NCI-H1694 (cell line): Measurements from ENCODE around the gene IFT88.

ENCODE experiments used
- DNase-seq: peaks from one replicate; lab custom pipeline; 2025; lab: John Stamatoyannopoulos, UW

The IFT88 gene

GRCh38 chr13:20566468-20566897 is 474 bp upstream of the IFT88 start:
- peak; percentile 34 for DNase-seq

GRCh38 chr13:20567881-20568528 is 1.0 kb downstream of the IFT88 start:
- DNase-seq, result no peak

- no peak for DNase-seq
Observed at GRCh38 chr13:20570517-20570916, 3.6 kb downstream of the IFT88 start.

DNA sequence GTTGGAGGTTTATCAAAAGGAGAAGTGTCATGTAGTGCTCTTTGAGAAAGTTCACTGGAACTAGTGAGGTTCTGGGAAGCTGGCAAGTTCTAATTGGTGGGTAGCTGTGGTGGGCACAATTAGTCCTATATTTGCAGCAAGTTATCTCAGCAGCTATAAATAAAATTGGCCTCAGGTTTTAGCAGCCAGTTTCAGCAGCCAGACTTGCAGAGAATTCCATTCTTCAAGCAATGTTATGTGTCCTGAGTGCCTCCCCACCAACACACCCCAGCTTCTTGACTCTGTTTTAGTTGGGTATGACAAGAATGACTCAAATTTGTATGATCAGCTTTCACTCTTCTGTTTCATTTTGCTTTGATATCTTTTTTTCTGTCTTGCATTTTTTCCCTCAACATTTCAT is 4.7 kb downstream of the IFT88 start:
- DNase-seq, result no peak

GRCh38 chr13:20573186-20573585 is 6.2 kb downstream of the IFT88 start:
- DNase-seq, result no peak

DNA sequence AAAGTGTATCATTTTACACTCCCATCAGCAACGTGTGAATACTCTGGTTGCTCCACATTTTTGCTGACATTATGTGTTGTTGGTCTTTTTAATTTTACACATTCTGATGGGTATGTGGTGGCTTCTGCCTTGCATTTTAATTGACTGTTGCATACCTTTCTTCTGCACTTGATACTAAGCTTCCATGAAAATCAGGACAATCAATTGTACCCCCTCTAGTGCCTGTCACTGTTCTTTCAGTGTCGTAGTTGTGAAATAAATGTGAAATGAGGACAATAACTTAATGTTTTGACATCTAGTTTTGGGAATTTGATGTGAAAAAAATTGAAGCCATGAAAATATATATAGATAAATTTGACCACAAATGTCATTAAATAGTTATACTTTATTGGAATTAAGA is 6.7 kb downstream of the IFT88 start:
- DNase-seq, result no peak

- no peak for DNase-seq
Observed at GRCh38 chr13:20579191-20579590, 12.2 kb downstream of the IFT88 start.

- DNase-seq, result no peak
Observed at GRCh38 chr13:20580257-20580656, 13.3 kb downstream of the IFT88 start.

GRCh38 chr13:20582026-20582425 is 15.1 kb downstream of the IFT88 start:
- no peak for DNase-seq

GRCh38 chr13:20583803-20584293 is 16.9 kb downstream of the IFT88 start:
- no peak for DNase-seq

DNA sequence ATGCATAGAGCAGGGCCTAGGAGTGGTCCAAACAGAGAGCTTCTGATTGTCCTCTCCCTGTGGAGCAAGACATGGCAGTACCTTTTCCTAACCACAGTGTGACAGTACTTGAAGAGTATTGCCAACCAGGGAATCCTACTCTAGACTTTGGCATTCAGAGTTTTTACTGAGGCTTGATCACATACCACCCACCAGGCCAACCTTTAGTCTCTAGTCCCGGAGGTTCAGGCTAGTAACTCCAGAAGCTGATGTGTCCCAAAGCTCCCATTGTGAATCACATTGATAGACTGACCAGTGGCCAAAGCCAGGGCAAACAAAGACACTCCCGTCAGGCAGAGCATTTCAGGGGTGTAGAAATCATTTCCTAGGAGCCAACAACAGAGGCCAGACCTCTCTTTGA is 18.4 kb downstream of the IFT88 start:
- no peak for DNase-seq

DNA sequence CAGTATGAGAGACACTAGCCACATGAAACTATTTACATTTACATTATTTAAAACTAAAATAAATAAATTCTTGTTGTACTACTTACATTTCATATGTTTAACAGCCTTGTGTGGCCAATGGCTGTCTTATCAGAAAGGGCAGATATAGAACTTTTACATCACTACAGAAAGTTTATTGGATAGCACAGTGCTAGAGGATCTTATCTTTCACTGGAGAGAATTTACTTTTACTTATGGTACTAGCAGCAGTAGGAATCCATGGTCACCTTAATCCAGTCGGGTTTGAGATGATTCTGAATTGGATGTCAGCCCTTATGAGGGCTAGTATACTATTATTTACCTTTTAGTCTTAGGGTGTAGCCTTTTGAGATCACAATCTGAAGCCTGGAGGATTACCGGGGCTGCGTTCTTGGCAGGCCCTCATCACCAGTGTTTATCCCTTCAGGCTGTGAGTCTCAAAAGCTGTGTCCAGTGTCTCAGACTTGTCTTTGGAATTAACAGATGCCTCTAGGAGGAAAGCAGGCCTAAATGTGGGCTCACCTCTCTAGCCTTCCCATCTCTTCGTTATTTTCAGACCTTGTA is 21.7 kb downstream of the IFT88 start:
- DNase-seq, result no peak

DNA sequence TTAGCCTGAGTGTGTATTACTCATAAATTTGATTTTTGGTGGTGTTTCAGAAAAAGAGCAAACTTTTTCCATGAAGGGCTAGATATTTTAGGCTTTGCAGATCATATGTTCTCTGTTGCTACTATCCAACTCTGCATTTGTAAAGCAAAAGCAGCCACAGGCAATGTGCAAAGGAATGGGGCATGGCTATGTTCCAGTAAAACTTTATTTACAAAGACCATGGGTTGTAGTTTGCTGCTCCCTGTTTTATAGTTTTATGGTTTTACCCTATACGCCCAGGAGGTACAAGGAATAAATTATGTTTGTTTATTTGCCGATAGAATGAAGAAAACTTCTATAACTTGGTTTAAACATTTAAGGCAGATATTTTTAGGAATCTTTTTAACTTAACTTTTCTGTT is 23.6 kb downstream of the IFT88 start:
- DNase-seq, result no peak

GRCh38 chr13:20592606-20593005 is 25.6 kb downstream of the IFT88 start:
- DNase-seq, result no peak

DNA sequence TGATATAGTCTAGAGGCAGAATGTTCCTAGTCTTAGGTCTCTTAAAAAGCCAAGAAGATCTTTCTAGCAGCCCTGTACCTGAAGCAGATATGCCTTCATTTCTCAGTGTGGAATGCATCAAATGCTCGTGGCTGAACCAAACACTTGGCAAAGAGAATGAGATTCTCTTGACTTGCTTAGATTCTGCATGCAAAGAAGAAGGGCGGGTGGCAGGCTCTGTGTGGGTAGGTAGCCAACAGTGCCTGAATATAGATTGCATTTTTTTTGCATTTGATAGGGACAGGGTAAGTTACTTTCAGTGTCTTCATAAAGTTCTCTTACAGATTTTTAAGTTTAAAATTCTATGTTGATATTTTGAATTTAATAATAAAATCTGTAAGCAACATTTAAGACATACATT is 27.3 kb downstream of the IFT88 start:
- DNase-seq, result no peak

GRCh38 chr13:20607015-20607414 is 40.1 kb downstream of the IFT88 start:
- DNase-seq, result no peak

- no peak for DNase-seq
Observed at GRCh38 chr13:20608438-20609020, 41.6 kb downstream of the IFT88 start.

- no peak for DNase-seq
Observed at GRCh38 chr13:20609145-20609544, 42.2 kb downstream of the IFT88 start.

DNA sequence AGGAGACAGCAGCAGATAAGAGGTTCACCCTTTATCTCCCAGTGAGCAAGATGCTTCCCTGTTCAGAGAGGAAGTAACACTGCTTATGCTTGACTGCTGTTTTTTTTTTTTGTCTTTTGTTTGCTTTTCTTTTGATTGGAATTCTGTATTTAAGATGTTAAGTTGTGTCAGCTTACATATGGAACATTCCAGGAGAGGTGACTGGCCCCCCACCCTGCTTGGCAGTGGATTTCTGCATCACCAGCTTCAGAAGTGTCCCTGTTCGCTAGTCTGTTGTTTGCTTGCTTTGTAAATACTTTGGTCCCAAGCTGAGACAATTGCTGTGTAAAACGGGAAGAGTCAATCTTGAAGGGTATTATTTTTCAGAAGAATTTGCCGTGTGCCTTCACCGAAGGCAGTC is 43.0 kb downstream of the IFT88 start:
- no peak for DNase-seq

- DNase-seq, result no peak
Observed at GRCh38 chr13:20616059-20616797, 49.3 kb downstream of the IFT88 start.

DNA sequence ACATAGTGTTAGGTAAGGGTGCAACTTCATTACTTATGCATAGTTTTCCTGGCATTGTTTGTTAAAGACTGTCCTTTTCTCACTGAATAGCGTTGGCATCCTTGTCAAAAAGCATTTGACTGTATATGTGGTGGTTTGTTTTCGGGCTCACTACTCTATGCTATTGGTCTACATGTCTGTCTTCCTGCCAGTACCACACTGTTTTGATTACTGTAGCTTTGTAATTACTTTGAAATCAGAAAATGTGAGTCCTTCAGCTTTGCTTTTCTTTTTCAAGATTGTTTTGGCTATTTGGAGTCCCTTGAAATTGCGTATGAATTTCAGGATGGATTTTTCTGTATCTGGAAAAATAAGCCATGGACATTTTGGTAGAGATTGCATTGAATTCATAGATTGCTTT is 56.0 kb downstream of the IFT88 start:
- no peak for DNase-seq

DNA sequence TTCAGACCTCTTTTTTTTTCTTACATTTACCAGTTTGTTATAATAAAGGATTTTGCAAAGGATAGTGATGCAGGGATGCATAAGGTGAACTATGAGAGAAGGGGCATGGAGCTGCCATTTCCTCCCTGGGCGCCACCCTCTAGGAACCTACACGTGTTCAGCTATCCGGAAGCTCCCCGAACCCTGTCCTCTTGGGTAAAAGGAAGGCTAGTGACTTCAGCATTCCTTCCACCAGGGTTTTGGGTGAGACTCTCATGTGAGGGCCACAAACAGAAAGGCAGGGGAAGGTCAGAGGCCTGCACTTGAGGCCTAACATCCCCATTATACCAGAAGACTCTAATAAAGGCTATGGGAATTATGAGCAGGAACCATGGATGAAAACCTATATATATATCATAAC is 57.3 kb downstream of the IFT88 start:
- no peak for DNase-seq

DNA sequence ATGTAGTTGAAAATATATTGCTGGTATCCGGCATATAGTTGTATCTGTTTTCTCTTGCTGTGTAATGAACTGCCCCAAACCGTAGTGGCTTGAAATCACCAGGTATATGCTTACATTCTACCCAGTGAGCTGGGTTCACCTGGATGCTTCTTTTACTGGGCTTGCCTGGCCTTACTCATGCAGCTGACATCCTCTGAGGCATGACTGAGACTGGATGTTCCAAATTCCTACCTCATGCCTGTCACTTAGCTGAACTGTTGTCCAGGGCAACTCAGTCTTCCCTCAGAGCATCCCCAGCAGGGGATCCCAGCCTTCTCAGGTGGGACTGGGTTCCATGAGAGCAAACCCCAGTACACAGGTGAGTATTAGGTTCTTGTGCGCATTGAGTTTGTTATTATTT is 66.8 kb downstream of the IFT88 start:
- no peak for DNase-seq
